ENCODE results near the gene CCNC.

Gene CCNC

DNA sequence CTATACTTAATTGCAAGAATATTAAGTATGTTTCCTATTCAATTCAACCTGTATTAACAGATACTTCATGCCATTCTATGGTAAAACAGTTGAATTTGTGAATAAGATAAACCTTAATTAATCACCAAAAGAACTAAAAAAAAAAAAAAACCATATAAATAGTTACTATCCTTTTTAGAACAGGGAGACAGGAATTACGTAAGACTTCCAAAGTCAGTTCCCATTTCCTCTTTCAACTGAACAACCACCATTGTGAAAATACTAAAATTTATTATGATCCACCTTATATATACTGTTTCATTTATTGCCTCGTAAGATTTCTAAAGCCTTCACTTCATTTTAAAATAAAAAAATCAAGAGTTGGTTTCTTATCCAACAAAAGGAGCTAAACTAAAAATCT lies 9.4 kb downstream of the CCNC start:
- TF ChIP-seq, protein P1, sequence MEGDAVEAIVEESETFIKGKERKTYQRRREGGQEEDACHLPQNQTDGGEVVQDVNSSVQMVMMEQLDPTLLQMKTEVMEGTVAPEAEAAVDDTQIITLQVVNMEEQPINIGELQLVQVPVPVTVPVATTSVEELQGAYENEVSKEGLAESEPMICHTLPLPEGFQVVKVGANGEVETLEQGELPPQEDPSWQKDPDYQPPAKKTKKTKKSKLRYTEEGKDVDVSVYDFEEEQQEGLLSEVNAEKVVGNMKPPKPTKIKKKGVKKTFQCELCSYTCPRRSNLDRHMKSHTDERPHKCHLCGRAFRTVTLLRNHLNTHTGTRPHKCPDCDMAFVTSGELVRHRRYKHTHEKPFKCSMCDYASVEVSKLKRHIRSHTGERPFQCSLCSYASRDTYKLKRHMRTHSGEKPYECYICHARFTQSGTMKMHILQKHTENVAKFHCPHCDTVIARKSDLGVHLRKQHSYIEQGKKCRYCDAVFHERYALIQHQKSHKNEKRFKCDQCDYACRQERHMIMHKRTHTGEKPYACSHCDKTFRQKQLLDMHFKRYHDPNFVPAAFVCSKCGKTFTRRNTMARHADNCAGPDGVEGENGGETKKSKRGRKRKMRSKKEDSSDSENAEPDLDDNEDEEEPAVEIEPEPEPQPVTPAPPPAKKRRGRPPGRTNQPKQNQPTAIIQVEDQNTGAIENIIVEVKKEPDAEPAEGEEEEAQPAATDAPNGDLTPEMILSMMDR (IDR thresholded peaks at IDR 0.05; ENCODE audit: low read depth, low read length, missing control alignments): no peak
- no peak overlapping the region for H3K4me3 ChIP-seq (ENCODE audit: low read depth, low read length)
- DNase-seq (ENCODE audit: low read depth): no peak

DNA sequence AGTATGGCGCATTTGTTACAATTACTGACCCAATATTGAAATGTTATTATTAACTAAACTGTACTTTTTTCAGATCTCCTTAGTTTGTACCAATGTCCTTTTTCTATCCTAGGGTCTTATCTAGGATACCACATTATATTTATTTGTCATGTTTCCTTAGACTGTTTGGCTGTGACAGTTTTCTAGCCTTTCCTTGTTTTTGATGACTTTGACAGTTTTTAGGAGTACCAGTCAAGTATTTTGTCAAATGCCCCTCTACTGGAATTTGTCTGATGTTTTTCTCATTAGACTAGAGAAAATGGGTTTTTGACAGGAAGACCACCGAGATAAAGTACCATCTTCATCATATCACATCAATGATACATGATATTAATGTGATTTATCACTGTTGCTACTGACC lies 14.6 kb downstream of the CCNC start:
- TF ChIP-seq, protein P1 (IDR thresholded peaks at IDR 0.05; ENCODE audit: low read depth, low read length, missing control alignments): no peak

DNA sequence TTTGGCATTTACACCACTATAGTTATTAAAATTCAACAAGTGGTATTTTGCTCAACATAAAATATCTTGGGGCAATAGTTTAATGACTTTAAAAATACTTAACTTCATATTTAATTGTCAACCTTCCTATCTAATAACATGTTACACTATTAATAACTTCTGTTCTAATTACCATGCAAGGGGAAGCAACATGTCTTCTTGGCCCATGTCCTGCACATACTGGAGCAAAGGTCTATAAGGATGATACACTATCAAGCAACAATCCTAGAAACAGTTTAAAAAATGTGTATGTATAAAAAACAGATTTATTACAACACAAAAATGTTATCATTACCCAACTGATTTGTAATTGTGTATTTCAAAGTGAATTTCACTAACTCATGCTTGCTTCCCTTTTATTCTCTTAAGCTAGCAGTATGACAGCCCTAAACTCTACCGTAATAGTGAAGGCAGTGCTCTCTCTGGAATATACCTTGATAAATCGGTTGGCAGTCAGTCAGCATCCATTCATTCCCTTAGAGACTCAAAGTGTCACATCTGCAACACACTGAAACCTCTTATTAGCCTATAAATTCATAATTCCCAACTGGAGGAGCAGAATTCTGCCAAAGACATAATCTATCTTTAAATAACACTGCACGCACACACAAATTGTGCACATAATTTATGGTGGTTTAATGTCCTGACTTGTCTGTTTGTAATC lies 18.3 kb downstream of the CCNC start:
- H3K4me3 ChIP-seq (ENCODE audit: low read depth, low read length): no peak overlapping the region
- DNase-seq (ENCODE audit: low read depth): no peak
- TF ChIP-seq, protein P1 (IDR thresholded peaks at IDR 0.05; ENCODE audit: low read depth, low read length, missing control alignments): no peak

More for the DNA sequence above, 14.6 kb downstream of the CCNC start:
- H3K4me3 ChIP-seq (ENCODE audit: low read depth, low read length): no peak overlapping the region
- DNase-seq (ENCODE audit: low read depth): no peak

DNA sequence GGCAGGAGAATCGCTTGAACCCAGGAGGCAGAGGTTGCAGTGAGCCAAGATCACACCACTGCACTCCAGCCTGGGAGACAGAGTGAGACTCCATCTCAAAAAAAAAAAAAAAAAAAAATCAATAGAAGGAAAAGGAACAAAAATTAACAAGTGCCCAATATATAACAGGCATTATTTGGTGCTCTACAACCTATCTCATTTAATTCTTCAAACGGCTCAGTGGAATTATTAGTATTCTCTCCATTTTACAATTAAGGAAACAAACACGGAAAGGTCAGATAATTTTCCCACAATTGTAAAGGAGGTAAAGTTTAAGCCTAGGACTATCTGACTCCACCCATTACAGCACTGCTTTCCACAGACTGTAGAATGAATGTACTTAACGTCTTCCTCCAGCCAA lies 19.8 kb downstream of the CCNC start:
- no peak overlapping the region for H3K4me3 ChIP-seq (ENCODE audit: low read depth, low read length)
- no peak for DNase-seq (ENCODE audit: low read depth)
- TF ChIP-seq, protein P1 (IDR thresholded peaks at IDR 0.05; ENCODE audit: low read depth, low read length, missing control alignments): no peak

DNA sequence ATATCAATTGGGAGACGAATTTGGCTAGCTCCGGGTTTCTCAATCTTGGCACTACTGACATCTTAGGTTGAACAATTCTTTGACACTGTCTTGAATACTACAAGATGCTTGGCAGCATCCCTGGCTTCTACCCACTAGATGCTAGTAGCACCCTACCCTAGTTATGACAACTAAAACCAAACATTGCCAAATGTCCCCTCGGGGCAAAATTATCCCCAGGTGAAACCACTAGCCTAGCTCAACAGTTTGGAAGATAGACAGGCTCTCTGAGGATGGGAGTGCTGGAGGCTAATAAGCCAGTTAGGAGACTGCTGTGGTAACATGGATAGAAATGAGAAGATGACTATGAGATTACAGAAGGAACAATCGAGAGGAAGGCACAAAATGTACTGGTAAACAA lies 20.9 kb downstream of the CCNC start:
- TF ChIP-seq, protein P1 (IDR thresholded peaks at IDR 0.05; ENCODE audit: low read depth, low read length, missing control alignments): no peak
- H3K4me3 ChIP-seq (ENCODE audit: low read depth, low read length): no peak overlapping the region
- no peak for DNase-seq (ENCODE audit: low read depth)

DNA sequence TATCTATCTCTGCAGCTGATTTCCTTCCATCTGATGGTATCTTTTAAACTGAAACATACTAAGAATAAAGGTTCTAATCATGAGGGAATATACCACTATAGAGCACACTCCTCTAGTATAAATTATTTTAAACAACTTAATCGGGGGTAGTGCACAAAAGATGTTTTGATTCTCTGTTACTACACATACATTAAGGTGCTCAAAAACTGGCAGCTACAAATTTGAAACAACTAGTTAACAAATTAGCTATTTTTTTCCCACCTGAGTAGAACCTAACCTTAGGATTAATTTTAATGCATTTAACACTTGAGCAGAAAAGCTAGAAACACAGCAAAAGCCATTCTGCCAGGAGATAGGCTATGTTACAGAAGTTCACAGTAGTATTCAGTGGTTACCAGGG lies 23.0 kb downstream of the CCNC start:
- H3K4me3 ChIP-seq (ENCODE audit: low read depth, low read length): no peak overlapping the region
- DNase-seq (ENCODE audit: low read depth): no peak
- TF ChIP-seq, protein P1 (IDR thresholded peaks at IDR 0.05; ENCODE audit: low read depth, low read length, missing control alignments): no peak

DNA sequence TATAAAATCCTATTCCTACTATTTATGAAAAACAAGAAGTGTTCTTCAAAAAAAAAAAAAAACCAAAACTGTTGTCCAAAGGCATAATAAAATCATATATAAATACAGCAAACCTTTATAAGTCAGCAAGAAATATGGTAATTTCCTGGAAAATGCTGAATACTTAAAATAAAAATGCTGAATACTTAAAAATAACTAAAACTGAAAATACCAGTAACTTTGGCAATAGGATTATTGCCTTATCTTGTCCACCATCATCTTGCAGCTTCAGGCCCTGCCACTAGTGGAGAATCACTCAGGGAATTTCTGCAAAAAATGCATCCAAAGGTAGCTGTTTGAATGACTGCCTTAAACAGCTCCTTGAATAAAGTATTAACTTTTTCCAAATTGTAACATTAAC lies 24.5 kb downstream of the CCNC start:
- TF ChIP-seq, protein P1 (IDR thresholded peaks at IDR 0.05; ENCODE audit: low read depth, low read length, missing control alignments): no peak
- no peak for DNase-seq (ENCODE audit: low read depth)

More for the DNA sequence above, 24.5 kb downstream of the CCNC start:
- H3K4me3 ChIP-seq (ENCODE audit: low read depth, low read length): no peak overlapping the region
